HG02973 (cell line): ENCODE results near the gene GADD45G.
A peak's percentile ranks its signal among the peaks of the same experiment; 100 is the strongest.

Experiments used
- ATAC-seq: cut with Tn5 transposase; IDR thresholded peaks from one replicate; pipeline ENCODE4 v1.9.1; 2021; ENCODE audit warnings: moderate library complexity; ENCODE audit not compliant: unreplicated experiment

Gene GADD45G

GRCh38 chr9:89592213-89592815 is 12.5 kb upstream of the GADD45G start:
- ATAC-seq, result no peak

GRCh38 chr9:89592963-89593726 is 11.7 kb upstream of the GADD45G start:
- no peak for ATAC-seq

- ATAC-seq, result no peak
Measured at GRCh38 chr9:89593727-89594427, 10.9 kb upstream of the GADD45G start.

GRCh38 chr9:89594811-89595550 is 9.8 kb upstream of the GADD45G start:
- ATAC-seq, result no peak

- no peak for ATAC-seq
Measured at GRCh38 chr9:89595646-89596045, 9.2 kb upstream of the GADD45G start.

GRCh38 chr9:89596937-89597555 is 7.8 kb upstream of the GADD45G start:
- no peak for ATAC-seq

- ATAC-seq, result no peak
Measured at GRCh38 chr9:89597711-89598362, 7.0 kb upstream of the GADD45G start.

GRCh38 chr9:89598363-89598713 is 6.5 kb upstream of the GADD45G start:
- ATAC-seq, result no peak

- ATAC-seq, result no peak
Measured at GRCh38 chr9:89598926-89599325, 5.9 kb upstream of the GADD45G start.

- no peak for ATAC-seq
Measured at GRCh38 chr9:89600831-89601230, 4.0 kb upstream of the GADD45G start.

GRCh38 chr9:89601306-89601705 is 3.5 kb upstream of the GADD45G start:
- ATAC-seq, result no peak

- ATAC-seq, result no peak
Measured at GRCh38 chr9:89601856-89602562, 2.8 kb upstream of the GADD45G start.

GRCh38 chr9:89602978-89603766 is 1.6 kb upstream of the GADD45G start:
- peak; percentile 37 for ATAC-seq

GRCh38 chr9:89603767-89604665 is 796 bp upstream of the GADD45G start:
- no peak for ATAC-seq

GRCh38 chr9:89605465-89606048 is 745 bp downstream of the GADD45G start:
- no peak for ATAC-seq

- no peak for ATAC-seq
Measured at GRCh38 chr9:89606049-89606623, 1.3 kb downstream of the GADD45G start.

- no peak for ATAC-seq
Measured at GRCh38 chr9:89606624-89607311, 2.0 kb downstream of the GADD45G start.
